ENCODE measurements around the gene SPG7.

The SPG7 gene

DNA sequence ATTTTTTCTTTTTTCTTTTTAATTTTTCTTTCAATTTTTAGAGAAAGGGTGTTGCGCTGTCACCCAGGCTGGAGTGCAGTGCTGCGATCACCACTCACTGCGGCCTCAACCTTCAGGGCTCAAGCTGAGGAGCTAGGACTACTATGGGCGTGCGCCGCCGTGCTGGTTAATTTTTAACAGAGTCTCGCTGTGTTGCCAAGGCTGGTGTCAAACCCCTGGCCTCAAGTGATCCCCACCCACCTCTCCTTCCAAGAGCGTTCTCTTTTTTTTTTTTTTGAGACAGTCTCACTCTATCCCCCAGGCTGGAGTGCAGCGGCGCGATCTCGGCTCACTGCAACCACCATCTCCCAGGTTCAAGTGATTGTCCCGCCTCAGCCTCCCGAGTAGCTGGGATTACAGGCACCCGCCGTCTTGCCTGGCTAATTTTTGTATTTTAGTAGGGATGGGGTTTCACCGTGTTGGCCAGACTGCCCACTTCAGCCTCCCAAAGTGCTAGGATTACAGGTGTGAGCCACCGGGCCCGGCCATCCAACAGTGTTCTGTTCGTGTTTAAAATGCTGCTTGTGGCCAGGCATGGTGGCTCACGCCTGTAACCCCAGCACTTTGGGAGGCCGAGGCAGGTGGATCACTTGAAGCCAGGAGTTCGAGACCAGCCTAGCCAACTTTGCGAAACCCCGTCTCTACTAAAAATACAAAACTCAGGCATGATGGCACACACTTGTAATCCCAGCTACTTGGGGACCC, 37.8 kb downstream of the SPG7 start:
- DNase-seq (ENCODE audit: low read depth, low spot score): no peak

- no peak for DNase-seq (ENCODE audit: low read depth, low spot score)
These were observed 38.6 kb downstream of the SPG7 start for GRCh38 chr16:89546781-89547180.

GRCh38 chr16:89547291-89547690, 39.1 kb downstream of the SPG7 start:
- DNase-seq (ENCODE audit: low read depth, low spot score): no peak

DNA sequence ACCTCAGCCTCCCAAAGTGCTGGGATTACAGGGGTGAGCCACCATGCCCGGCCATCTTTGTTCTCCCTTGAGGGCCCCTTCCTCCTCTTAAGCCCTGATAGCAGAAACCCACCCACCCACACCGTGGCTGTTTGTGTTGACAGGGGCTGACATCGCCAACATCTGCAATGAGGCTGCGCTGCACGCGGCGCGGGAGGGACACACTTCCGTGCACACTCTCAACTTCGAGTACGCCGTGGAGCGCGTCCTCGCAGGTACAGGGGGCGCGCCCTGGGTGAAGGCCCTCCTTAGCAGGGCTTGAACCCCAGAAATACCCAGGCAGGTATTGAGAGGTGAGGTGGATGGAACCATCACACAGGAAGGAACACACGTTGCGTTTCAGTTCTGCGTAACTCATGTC, 39.7 kb downstream of the SPG7 start:
- no peak for DNase-seq (ENCODE audit: low read depth, low spot score)

GRCh38 chr16:89548344-89549006, 40.3 kb downstream of the SPG7 start:
- no peak for DNase-seq (ENCODE audit: low read depth, low spot score)

DNA sequence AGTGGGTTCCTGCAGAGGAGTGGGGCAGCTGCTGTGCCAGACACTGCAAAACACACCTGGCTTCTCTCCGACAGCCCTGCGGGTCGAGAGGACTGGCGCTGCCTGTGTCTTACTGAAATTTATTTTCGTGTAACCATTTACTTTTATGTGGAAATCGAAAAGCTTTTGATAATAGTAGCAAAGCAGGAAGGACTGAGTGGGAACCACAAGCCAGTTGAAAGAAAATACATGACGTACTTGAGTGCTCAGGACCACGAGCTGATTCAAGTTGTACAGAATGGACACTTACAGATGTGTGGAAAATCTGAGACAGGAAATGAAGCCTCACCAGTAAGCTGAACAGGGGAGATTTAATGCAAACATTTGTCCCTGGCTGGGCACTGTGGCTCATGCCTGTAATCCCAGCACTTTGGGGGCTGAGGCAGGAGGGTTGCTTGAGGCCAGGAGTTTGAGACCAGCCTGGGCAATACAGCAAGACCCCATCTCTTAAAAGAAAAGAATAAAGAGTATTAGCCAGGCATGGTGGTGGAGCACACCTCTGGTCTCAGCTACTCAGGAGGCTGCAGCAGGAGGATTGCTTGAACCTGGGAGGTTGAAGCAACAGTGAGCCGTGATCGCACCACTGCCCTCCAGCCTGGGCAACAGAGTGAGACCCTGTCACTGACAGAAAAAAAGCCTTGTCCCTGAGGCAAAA, 41.0 kb downstream of the SPG7 start:
- no peak for DNase-seq (ENCODE audit: low read depth, low spot score)

- DNase-seq (ENCODE audit: low read depth, low spot score): no peak
These were observed 42.3 kb downstream of the SPG7 start for GRCh38 chr16:89550421-89551007.

- no peak for DNase-seq (ENCODE audit: low read depth, low spot score)
These were observed 44.1 kb downstream of the SPG7 start for GRCh38 chr16:89552329-89552728.

DNA sequence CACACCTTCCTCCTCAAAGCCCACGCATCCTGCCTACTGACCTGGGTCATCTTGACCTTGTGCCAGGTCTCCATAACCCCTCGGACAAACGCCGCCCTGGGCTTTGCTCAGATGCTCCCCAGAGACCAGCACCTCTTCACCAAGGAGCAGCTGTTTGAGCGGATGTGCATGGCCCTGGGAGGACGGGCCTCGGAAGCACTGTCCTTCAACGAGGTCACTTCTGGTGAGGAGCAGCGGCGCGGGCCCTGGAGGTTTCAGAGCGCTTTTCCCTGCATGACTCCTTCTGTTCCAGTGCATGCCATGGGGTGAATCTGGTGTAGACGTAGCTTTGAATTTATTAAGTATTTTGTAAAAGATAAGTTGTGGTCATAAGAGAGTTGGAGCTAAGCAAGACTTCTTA, 44.7 kb downstream of the SPG7 start:
- no peak for DNase-seq (ENCODE audit: low read depth, low spot score)

- no peak for DNase-seq (ENCODE audit: low read depth, low spot score)
These were observed 45.5 kb downstream of the SPG7 start for GRCh38 chr16:89553733-89554132.

DNA sequence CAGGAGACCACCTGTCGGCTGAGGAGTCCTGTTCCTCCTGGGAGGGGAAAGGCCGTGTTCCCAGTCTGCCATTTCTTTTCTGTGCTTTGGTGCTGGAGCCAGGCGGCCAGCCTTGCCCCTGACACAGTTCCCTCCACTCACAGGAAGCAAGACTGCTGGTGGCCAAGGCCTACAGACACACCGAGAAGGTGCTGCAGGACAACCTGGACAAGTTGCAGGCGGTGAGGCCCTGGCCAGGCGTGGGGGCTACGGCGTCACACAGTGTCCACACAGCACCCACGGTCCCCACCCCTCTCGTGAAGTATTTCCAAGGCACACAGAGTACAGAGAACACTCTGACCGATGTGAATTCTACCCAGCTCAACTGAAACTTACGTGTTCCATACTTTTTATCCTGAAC, 46.1 kb downstream of the SPG7 start:
- no peak for DNase-seq (ENCODE audit: low read depth, low spot score)

GRCh38 chr16:89555265-89555664, 47.1 kb downstream of the SPG7 start:
- no peak for DNase-seq (ENCODE audit: low read depth, low spot score)

GRCh38 chr16:89555780-89556179, 47.6 kb downstream of the SPG7 start:
- DNase-seq (ENCODE audit: low read depth, low spot score): no peak

- DNase-seq (ENCODE audit: low read depth, low spot score): peak; percentile 94
These were observed 48.8 kb downstream of the SPG7 start for GRCh38 chr16:89556750-89557689.

- no peak for DNase-seq (ENCODE audit: low read depth, low spot score)
These were observed 49.7 kb downstream of the SPG7 start for GRCh38 chr16:89557690-89558490.

- peak; percentile 97 for DNase-seq (ENCODE audit: low read depth, low spot score)
These were observed 52.4 kb downstream of the SPG7 start, which contains the start of gene RPL13 for GRCh38 chr16:89560378-89561141. Gene RPL13, plus strand, starts transcription at chr16:89560682. Its CDS starts 278 bp downstream, at chr16:89560960.

GRCh38 chr16:89561142-89561883, 53.1 kb downstream of the SPG7 start:
- DNase-seq (ENCODE audit: low read depth, low spot score): peak; percentile 52

GRCh38 chr16:89561884-89562599, 53.8 kb downstream of the SPG7 start:
- DNase-seq (ENCODE audit: low read depth, low spot score): no peak
